Caco-2 (cell line): Measurements from ENCODE around the gene BOLA1. TPM values are rescaled to one million over a fixed set of nuclear protein-coding genes. Genes with fewer than 3 reads are reported as not detected.

ENCODE experiments used
- BruUV-seq: library from RNA; stranded (reverse); fragments of 400-500 nt; replicated peaks from 2 replicates; lab custom pipeline; 2021; lab: Mats Ljungman, UMichigan
- CTCF ChIA-PET: fragments of 300-600 bp; sonication (Branson Sonifier 250); formaldehyde crosslinking; loops from one replicate; lab custom pipeline; 2022; ENCODE audit warnings: antibody characterized with exemption; lab: Charles Lee
- POLR2A ChIA-PET: fragments of 300-600 bp; sonication (Branson Sonifier 250); formaldehyde crosslinking; loops from one replicate; lab custom pipeline; 2022; ENCODE audit warnings: antibody characterized with exemption; lab: Charles Lee
- DNase-seq, 2 experiments: peaks; one replicate each; pipeline versions ENCODE4 v3.0.0 to v3.0.0-alpha.2; 2020 to 2022
- H3K27me3 ChIP-seq: replicated peaks from 2 replicates; pipeline ENCODE4 v1.6.0; 2011; ENCODE audit warnings: low read length; ENCODE audit not compliant: control insufficient read depth, insufficient read depth
- H3K36me3 ChIP-seq: 2 replicates; pipeline ENCODE4 v1.5.1; 2011; ENCODE audit warnings: low read length; ENCODE audit not compliant: control insufficient read depth, insufficient read depth
- H3K4me1 ChIP-seq: fragments of 250-450 bp; sonication (Bioruptor Pico); 2 replicates; pipeline ENCODE4 v1.5.1; 2020; ENCODE audit warnings: mild to moderate bottlenecking
- H3K4me3 ChIP-seq: 2 replicates; pipeline ENCODE4 v1.5.1; 2011; ENCODE audit warnings: low read depth, mild to moderate bottlenecking, control low read depth, low read length
- H3K9me3 ChIP-seq: fragments of 250-450 bp; sonication (Bioruptor Pico); 2 replicates; pipeline ENCODE4 v1.5.1; 2020; ENCODE audit warnings: mild to moderate bottlenecking, moderate library complexity
- H3K27ac Mint-ChIP-seq: one replicate; pipeline ENCODE4 v1.8.0; 2022; ENCODE audit warnings: mixed read lengths; ENCODE audit not compliant: unreplicated experiment
- H3K27me3 Mint-ChIP-seq: one replicate; pipeline ENCODE4 v1.8.0; 2022; ENCODE audit warnings: mixed read lengths; ENCODE audit not compliant: insufficient read depth, unreplicated experiment
- H3K36me3 Mint-ChIP-seq: one replicate; pipeline ENCODE4 v1.8.0; 2022; ENCODE audit warnings: mild to moderate bottlenecking, mixed read lengths; ENCODE audit not compliant: insufficient read depth, unreplicated experiment
- H3K4me1 Mint-ChIP-seq: one replicate; pipeline ENCODE4 v1.8.0; 2022; ENCODE audit warnings: low read depth, mixed read lengths; ENCODE audit not compliant: unreplicated experiment
- H3K4me3 Mint-ChIP-seq: one replicate; pipeline ENCODE4 v1.8.0; 2022; ENCODE audit warnings: mild to moderate bottlenecking, moderate library complexity, mixed read lengths; ENCODE audit not compliant: unreplicated experiment
- H3K9me3 Mint-ChIP-seq: one replicate; pipeline ENCODE4 v1.8.0; 2022; ENCODE audit warnings: mixed read lengths; ENCODE audit not compliant: unreplicated experiment
- intact Hi-C: fragments of 100-400 bp; cut with micrococcal nuclease; formaldehyde crosslinking; loops from one replicate; pipeline ENCODE4 v1.10.0; 2022; ENCODE audit not compliant: unreplicated experiment
- total RNA-seq: library from RNA; stranded (reverse); gene quantifications from 2 replicates; pipeline ENCODE4 v1.2.3, GENCODE V29; 2022
- TF ChIP-seq, protein P1 (sequence below), 2 experiments: fragments of 200-600 bp in 1 of 2; IDR thresholded peaks; 1 replicate in 1 of 2; 2 replicates in 1 of 2; pipeline versions ENCODE4 v1.5.1 to v1.8.0; 2011 to 2022; ENCODE audit warnings: antibody characterized with exemption in 1 of 2, control low read depth in 1 of 2, inconsistent platforms in 1 of 2, low read depth in 1 of 2, low read length in 1 of 2, mild to moderate bottlenecking in 1 of 2, moderate library complexity in 1 of 2; ENCODE audit not compliant: insufficient read depth in 1 of 2, severe bottlenecking in 1 of 2, unreplicated experiment in 1 of 2

BOLA1 gene
- total RNA-seq, 1 experiment from 2014 or later, result 22.7 TPM

DNA sequence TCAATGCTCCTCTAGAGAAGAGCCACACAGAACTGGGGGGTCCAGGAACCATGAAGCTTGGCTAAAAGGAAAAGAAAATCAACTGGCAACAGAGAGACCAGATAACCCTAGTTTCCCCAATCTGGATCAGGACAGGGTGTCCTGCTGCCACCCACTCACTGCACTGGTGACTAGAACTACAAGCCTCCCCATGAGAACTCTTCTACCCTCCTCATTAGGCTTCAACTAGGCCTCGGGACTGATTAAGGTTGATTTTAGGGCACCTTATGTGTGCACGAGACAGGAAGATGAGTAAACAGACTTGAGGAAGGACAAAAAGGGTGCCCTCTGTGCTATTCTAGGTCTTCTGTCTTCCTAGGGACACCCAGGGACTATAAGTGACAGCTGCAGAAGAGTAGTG lies 30.5 kb downstream of the BOLA1 start:
- Mint-ChIP-seq H3K9me3 (no peaks in the 10 kb centered on the region), H3K27me3 (no peaks in the 10 kb centered on the region), H3K4me3 (no peak overlapping the region), H3K36me3 (peaks cover 42% of the 10 kb centered on the region), H3K4me1 (peaks cover 7% of the 10 kb centered on the region), H3K27ac (no peak overlapping the region)
- POLR2A ChIA-PET, result no interaction called here
- Histone ChIP-seq H3K4me3 (no peak overlapping the region), H3K36me3 (no peaks in the 10 kb centered on the region; the same call in 1 of the 2 replicates), H3K9me3 (no peaks in the 10 kb centered on the region), H3K4me1 (peaks cover 9% of the 10 kb centered on the region), H3K27me3 (no peaks in the 10 kb centered on the region)
- TF ChIP-seq, protein P1, sequence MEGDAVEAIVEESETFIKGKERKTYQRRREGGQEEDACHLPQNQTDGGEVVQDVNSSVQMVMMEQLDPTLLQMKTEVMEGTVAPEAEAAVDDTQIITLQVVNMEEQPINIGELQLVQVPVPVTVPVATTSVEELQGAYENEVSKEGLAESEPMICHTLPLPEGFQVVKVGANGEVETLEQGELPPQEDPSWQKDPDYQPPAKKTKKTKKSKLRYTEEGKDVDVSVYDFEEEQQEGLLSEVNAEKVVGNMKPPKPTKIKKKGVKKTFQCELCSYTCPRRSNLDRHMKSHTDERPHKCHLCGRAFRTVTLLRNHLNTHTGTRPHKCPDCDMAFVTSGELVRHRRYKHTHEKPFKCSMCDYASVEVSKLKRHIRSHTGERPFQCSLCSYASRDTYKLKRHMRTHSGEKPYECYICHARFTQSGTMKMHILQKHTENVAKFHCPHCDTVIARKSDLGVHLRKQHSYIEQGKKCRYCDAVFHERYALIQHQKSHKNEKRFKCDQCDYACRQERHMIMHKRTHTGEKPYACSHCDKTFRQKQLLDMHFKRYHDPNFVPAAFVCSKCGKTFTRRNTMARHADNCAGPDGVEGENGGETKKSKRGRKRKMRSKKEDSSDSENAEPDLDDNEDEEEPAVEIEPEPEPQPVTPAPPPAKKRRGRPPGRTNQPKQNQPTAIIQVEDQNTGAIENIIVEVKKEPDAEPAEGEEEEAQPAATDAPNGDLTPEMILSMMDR (IDR thresholded peaks at IDR 0.05; ENCODE audit: insufficient read depth in 1 of 2, low read depth in 1 of 2, low read length in 1 of 2, severe bottlenecking in 1 of 2, unreplicated experiment in 1 of 2), result no peak
- BruUV-seq, result no TSS peak
- CTCF ChIA-PET, result no interaction called here
- DNase-seq, result no peak
- intact Hi-C loops, result no loop called here

DNA sequence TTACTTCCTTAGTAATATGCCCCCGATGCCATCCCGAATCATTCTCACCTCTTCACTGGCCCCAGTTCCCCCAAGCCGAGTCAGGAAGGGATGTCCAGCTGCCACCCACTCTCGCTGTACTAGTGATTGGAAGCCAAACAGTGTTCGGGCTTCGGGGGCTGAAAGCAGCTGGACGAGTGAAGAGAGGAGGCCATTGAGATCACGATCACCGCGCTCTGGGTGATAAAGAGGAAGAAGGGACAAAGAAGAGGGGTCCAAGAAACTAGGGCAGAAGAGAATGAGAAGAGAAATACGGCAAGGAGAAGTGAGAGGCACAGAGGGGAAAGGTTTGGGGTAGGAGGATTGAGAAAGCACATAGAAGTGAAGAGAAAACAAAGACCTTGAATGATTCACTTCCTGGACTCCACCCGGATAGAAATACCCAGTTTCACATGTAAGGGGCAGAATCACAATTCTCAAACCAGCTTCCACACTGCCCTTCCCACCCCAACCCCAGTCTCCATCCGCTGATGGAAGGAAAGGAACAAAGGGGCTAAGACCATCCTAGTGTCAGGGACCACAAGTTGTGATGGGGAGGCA lies 31.9 kb downstream of the BOLA1 start:
- no peaks in the 10 kb centered on the region for H3K27me3 ChIP-seq
- H3K9me3 Mint-ChIP-seq, result no peaks in the 10 kb centered on the region
- intact Hi-C loops, result no loop called here
- H3K27ac Mint-ChIP-seq, result no peak overlapping the region
- DNase-seq, result no peak
- TF ChIP-seq, protein P1 (IDR thresholded peaks at IDR 0.05; ENCODE audit: insufficient read depth in 1 of 2, low read depth in 1 of 2, low read length in 1 of 2, severe bottlenecking in 1 of 2, unreplicated experiment in 1 of 2), result no peak
- CTCF ChIA-PET, result no interaction called here
- no peak overlapping the region for H3K4me3 Mint-ChIP-seq
- POLR2A ChIA-PET, result interaction anchor here (1.2 kb wide), 1 partner anchor 31 kb away, joined by 4 read pairs; the partner anchor contains the start of gene BOLA1
- H3K4me3 ChIP-seq, result no peak overlapping the region
- peaks cover 28% of the 10 kb centered on the region for H3K36me3 Mint-ChIP-seq
- no peaks in the 10 kb centered on the region for H3K9me3 ChIP-seq
- H3K4me1 Mint-ChIP-seq, result peaks cover 10% of the 10 kb centered on the region
- H3K27me3 Mint-ChIP-seq, result no peaks in the 10 kb centered on the region
- peaks cover 16% of the 10 kb centered on the region for H3K4me1 ChIP-seq
- H3K36me3 ChIP-seq, result no peaks in the 10 kb centered on the region
- no TSS peak for BruUV-seq

DNA sequence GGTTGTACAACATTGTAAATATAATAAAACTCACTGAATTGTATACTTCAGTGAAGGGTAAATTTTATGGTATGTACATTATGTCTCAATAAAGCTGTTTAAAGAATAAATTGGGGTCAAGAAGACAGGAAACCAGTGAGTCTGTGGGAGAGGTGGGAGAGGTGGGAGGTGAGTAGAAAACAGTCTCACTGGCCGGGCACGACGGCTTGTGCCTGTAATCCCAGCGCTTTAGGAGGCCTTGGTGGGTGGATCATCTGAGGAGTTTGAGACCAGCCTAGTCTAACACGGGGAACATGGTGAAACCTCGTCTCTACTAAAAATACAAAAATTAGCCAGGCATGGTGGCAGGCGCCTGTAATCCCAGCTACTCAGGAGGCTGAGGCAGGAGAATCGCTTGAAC lies 33.1 kb downstream of the BOLA1 start:
- Mint-ChIP-seq H3K4me3 (no peak overlapping the region), H3K36me3 (peaks cover 29% of the 10 kb centered on the region), H3K27me3 (no peaks in the 10 kb centered on the region), H3K9me3 (no peaks in the 10 kb centered on the region), H3K4me1 (peaks cover 22% of the 10 kb centered on the region), H3K27ac (no peak overlapping the region)
- DNase-seq, result no peak
- H3K9me3 ChIP-seq, result no peaks in the 10 kb centered on the region
- intact Hi-C loops, result no loop called here
- no peaks in the 10 kb centered on the region for H3K27me3 ChIP-seq
- no TSS peak for BruUV-seq
- no peaks in the 10 kb centered on the region for H3K36me3 ChIP-seq
- TF ChIP-seq, protein P1 (IDR thresholded peaks at IDR 0.05; ENCODE audit: insufficient read depth in 1 of 2, low read depth in 1 of 2, low read length in 1 of 2, severe bottlenecking in 1 of 2, unreplicated experiment in 1 of 2), result no peak
- peaks cover 22% of the 10 kb centered on the region for H3K4me1 ChIP-seq
- POLR2A ChIA-PET, result interaction anchor here (1.2 kb wide), 1 partner anchor 33 kb away, joined by 4 read pairs; the partner anchor contains the start of gene BOLA1
- H3K4me3 ChIP-seq, result no peak overlapping the region
- CTCF ChIA-PET, result no interaction called here
